ENCODE data around the gene PLCL1.

PLCL1 gene

GRCh38 chr2:198073253-198073652 lies 268.9 kb downstream of the PLCL1 start:
- DNase-seq, result no peak

GRCh38 chr2:198077477-198077876 lies 273.1 kb downstream of the PLCL1 start:
- no peak for DNase-seq

GRCh38 chr2:198080879-198081765 lies 276.7 kb downstream of the PLCL1 start:
- no peak for DNase-seq

- no peak for DNase-seq
Measured at GRCh38 chr2:198084156-198084555, 279.8 kb downstream of the PLCL1 start.

- no peak for DNase-seq
Measured at GRCh38 chr2:198096002-198096401, 291.6 kb downstream of the PLCL1 start.

GRCh38 chr2:198096965-198097364 lies 292.6 kb downstream of the PLCL1 start:
- DNase-seq, result no peak

GRCh38 chr2:198097630-198098029 lies 293.2 kb downstream of the PLCL1 start:
- no peak for DNase-seq

- DNase-seq, result no peak
Measured at GRCh38 chr2:198098386-198098785, 294.0 kb downstream of the PLCL1 start.

- DNase-seq, result no peak
Measured at GRCh38 chr2:198098918-198099317, 294.5 kb downstream of the PLCL1 start.

- no peak for DNase-seq
Measured at GRCh38 chr2:198100346-198100745, 296.0 kb downstream of the PLCL1 start.

- no peak for DNase-seq
Measured at GRCh38 chr2:198101688-198102087, 297.3 kb downstream of the PLCL1 start.

GRCh38 chr2:198102120-198102519 lies 297.7 kb downstream of the PLCL1 start:
- DNase-seq, result no peak

- DNase-seq, result no peak
Measured at GRCh38 chr2:198102856-198103255, 298.5 kb downstream of the PLCL1 start.

GRCh38 chr2:198106621-198107385 lies 302.4 kb downstream of the PLCL1 start:
- DNase-seq, result no peak

- DNase-seq, result no peak
Measured at GRCh38 chr2:198113316-198113715, 308.9 kb downstream of the PLCL1 start.

GRCh38 chr2:198114064-198114463 lies 309.7 kb downstream of the PLCL1 start:
- DNase-seq, result no peak

- no peak for DNase-seq
Measured at GRCh38 chr2:198115201-198115600, 310.8 kb downstream of the PLCL1 start.

GRCh38 chr2:198116756-198117155 lies 312.4 kb downstream of the PLCL1 start:
- no peak for DNase-seq

- DNase-seq, result no peak
Measured at GRCh38 chr2:198117406-198118041, 313.1 kb downstream of the PLCL1 start.

- DNase-seq, result no peak
Measured at GRCh38 chr2:198127627-198128026, 323.2 kb downstream of the PLCL1 start.

GRCh38 chr2:198129609-198130008 lies 325.2 kb downstream of the PLCL1 start:
- no peak for DNase-seq

GRCh38 chr2:198134293-198134955 lies 330.0 kb downstream of the PLCL1 start:
- no peak for DNase-seq

GRCh38 chr2:198135481-198135934 lies 331.1 kb downstream of the PLCL1 start:
- DNase-seq, result no peak
